Ureter (tissue), 1 donor: ENCODE measurements around the gene PEMT. TPM values are rescaled to one million over a fixed set of nuclear protein-coding genes. Genes with fewer than 3 reads are reported as not detected.
A peak's percentile ranks its signal among the peaks of the same experiment; 100 is the strongest.

ENCODE experiments used
- DNase-seq: peaks from one replicate; pipeline ENCODE4 v3.0.0-alpha.2; 2020; ENCODE audit warnings: low spot score
- total RNA-seq: library from RNA; stranded (reverse); gene quantifications from one replicate; pipeline ENCODE4 v1.2.4, GENCODE V29; 2023
- donor health status: DM: yes; HTN: yes; CAD: no.

PEMT gene
- total RNA-seq, 1 donor from 2014 or later = 53.6 TPM

GRCh38 chr17:17514993-17515933, 76.2 kb downstream of the PEMT start:
- no peak for DNase-seq

DNA sequence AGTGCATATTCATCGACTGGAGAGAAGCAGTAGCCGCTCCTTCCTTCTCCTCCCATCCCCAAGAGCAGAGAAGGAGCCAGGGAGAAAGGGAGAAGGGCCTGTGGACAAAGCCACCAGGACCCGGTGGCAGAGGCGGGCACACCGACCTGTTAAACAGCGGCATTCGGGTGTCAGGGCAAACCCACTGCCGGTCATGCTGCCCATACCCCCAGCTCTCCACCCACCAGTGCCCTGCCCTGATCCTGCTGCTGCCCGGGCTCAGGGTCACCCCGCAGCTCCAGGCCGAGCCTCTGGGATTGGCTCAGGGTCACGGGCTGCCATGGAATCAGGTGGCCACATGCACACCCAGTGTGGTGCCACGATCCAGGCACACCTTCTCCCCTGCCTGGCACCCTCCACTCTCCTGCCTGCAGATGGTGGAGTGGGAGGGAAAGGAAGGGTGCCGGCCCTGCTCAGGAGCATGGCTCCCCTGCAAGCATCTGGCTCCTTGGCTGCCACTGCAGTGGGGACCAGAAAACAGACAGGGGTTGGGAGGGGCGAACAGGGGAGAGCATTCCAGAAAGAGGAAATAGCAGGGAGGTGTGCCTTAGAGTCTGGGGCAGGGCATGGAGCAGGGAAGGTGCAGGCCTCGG, 77.0 kb downstream of the PEMT start:
- no peak for DNase-seq

GRCh38 chr17:17513626-17514025, 77.9 kb downstream of the PEMT start:
- no peak for DNase-seq

- no peak for DNase-seq
Measured at GRCh38 chr17:17512866-17513265, 78.6 kb downstream of the PEMT start.

DNA sequence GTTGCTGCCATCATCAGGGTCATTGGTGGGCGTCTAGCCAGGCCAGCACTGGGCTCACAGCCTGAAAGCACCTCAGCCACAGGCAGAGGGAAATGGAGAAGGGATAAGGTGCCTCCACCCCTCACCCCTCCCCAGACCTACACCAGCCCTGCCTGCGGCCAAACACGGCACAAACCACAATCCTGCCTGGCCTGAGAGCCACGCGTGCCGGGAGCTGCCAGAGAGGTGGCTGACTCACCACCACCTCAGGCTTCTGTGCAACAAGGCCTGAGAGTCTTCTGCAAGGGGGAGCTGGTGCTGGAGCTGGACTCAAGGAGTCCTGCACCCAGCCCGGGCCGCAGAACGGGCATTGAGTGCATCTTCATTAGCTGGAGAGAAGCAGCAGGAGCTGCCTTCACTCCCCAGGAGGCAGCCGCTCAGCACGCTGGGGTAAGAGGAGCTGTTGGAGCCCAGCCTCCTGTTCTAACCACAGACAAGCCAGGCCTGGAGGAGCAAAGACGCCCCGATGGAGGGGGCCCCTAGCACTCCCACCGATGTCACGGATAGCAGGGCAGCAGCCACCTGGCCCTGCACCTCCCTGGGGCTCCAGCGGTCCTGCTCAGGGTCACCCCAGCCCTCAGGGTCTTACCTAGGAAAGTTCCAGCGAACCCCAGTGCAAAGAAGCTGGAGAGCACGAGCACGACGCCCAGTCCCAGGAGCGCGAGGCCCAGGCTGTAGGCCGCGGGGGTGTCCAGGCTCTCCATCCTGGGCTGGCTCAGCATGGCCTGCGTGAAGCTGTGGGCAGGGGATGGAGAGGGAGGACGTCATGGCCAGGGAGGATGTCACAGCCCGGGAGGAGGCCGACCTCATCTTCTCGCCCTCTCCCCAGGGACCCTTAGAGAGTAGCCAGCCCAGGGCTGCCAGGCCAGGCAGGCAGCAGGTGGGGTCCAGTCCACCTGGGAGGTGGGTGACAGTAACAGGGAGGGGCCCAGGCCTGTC, 79.3 kb downstream of the PEMT start:
- DNase-seq = peak; percentile 67

DNA sequence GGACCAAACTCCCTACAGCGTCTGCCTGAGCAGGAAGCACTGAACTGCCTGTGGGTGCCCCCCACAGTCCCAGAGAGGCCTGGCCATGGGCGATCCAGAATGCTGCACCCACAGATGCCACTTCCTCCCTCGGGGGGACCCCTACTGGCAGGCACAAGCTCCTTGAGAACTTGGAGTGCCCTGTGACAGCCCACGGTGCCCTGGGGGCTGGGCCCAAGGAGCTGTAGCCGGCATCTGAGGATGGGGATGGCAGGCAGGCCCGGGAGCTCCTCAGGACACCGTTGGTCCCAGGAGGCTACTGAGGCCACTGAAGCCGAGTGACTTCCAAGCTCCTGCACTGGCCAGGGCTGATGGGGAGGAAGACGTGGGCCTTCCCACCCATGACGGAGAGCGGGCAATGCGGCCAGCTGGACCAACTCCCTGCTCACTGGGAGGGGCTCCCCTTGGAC, 80.2 kb downstream of the PEMT start:
- no peak for DNase-seq

- DNase-seq = no peak
Measured at GRCh38 chr17:17510456-17511292, 80.8 kb downstream of the PEMT start.

GRCh38 chr17:17509601-17510425, 81.7 kb downstream of the PEMT start:
- DNase-seq = no peak

- no peak for DNase-seq
Measured at GRCh38 chr17:17508646-17509591, 82.6 kb downstream of the PEMT start.

DNA sequence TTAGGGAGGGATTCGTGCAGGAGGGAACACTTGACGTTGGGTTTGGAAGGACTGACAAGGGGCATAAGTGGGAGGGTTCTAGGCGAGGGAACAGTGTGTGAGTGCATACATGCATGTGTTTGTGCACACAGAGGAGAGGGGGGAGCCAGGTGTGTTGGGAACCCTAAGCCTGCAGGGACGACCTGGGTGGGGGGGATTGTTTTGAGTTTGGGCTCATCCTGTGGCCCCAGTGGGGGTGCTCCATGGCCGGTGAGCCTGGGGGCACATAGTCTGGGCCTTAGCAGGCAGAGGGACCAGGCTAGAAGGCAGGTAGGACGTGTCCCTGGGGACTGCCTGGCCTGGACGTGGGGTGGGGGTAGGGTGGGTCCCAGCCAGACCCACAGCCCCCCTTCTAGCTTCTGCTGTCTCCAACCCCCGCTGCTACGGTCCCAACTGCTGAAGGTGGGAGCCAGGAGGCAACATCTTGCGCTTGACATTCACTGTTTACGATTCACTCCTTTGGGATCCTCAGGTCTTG, 83.4 kb downstream of the PEMT start:
- DNase-seq = no peak

DNA sequence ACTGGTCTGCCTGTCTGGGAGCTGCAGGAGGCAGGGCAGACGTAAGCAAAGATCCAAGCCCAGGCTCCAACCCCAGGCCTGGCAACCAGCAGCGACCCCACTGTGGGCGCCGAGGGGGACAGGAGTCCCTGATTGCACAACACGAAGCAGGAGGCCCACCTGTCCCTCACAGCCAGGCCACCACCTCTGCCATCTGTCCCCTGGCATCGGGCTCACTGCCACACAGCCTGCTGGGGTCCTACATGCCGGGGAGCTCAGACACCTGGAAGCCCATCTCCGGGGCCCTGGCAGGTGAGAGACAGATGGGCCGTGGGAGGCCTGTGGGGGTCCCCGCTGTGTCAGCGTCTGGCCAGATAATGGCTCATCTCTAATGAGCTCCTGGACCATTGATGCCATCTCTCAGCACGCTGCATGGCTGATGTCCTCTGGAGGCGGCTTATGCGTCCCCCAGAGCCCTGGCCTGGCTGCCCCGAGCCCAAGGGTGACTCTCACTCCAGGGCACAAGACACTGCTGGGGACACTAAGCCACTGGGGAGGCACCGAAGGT, 84.0 kb downstream of the PEMT start:
- no peak for DNase-seq

DNA sequence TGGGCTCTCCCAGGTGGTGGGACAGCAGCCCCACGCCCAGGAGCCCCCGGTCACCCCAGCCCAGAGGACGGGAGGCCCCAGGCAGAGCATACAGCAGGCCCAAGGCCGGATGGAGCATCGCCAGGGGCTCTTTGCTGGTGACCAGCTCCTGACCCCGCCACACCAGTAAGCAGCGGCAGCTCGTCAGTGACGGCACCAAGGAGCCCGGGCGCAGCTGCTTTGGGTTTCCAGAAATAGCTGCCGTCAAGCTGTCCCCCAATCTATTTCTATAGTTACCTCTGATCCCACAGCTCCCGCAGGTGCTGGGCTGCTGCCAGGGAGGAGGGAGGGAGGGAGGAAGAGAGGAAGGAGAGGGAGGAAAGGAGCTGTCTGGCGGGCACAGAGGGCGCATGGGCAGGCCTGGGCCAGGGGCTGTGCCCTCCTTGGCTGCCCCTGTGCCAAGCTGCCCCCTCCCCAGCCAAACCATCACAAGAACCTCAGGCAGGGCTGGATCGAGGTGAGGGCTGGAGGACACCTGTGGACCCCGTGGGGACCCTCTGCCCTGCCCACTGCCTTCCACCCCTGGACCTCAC, 84.5 kb downstream of the PEMT start:
- DNase-seq = no peak

- DNase-seq = no peak
Measured at GRCh38 chr17:17506181-17506741, 85.2 kb downstream of the PEMT start.

- no peak for DNase-seq
Measured at GRCh38 chr17:17505610-17506171, 85.8 kb downstream of the PEMT start.

- DNase-seq = no peak
Measured at GRCh38 chr17:17505151-17505550, 86.4 kb downstream of the PEMT start.

DNA sequence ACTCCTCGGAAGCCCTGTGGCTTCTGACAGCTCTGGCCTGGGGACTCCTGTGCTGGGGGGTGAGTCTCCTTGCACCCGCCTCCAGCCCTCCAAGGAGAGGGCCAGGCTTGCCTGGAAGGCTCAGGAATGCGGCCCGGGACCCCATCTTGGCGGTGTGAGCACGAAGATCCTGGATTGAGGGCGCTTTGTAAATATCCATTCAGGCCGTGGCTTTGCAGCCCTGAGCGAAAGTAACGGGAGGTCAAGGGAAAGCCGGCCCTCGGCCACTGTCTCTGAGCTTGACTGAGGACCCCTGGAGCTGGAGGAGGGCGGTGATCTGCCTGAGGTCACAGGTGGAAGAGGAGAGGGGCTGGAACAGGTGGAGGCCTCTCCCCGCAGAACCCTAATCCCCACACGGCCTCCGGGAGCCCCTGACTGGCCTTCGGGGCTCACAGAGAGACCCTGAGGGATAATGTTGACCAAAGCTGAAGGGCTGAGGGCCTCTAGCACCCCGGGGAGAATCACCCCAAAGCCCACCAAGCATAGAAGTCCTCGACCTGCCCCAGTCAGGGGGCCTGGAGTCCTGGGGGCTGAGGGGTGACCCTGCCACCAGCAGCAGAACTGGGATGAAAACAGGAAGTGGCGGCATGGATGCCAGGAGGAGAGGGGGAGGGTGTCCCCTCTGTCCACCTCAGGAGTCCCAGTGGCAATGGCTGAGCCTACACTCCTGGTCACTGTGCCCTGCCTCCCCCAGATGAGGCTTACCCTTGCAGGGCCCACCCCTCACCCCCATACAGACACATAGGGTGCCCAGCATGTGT, 87.0 kb downstream of the PEMT start:
- no peak for DNase-seq
